GM18868 (cell line): Measurements from ENCODE around the gene GCK.

Experiments
- ATAC-seq: cut with Tn5 transposase; IDR thresholded peaks from one replicate; pipeline ENCODE4 v1.9.1; 2021; ENCODE audit warnings: mild to moderate bottlenecking, moderate library complexity; ENCODE audit not compliant: unreplicated experiment

The GCK gene

GRCh38 chr7:44124822-44125202 lies 64.4 kb downstream of the GCK start:
- ATAC-seq = no peak

GRCh38 chr7:44123190-44124003 lies 65.8 kb downstream of the GCK start, which contains the start of gene POLD2:
Gene POLD2, minus strand, starts transcription at chr7:44123548. Its CDS starts 1,495 bp downstream, at chr7:44122053.
- peak; percentile 99 for ATAC-seq

GRCh38 chr7:44122529-44122928 lies 66.7 kb downstream of the GCK start:
- no peak for ATAC-seq

GRCh38 chr7:44121761-44122420 lies 67.3 kb downstream of the GCK start:
- no peak for ATAC-seq

GRCh38 chr7:44120395-44120794 lies 68.8 kb downstream of the GCK start:
- no peak for ATAC-seq

- ATAC-seq = no peak
Observed at GRCh38 chr7:44119829-44120380, 69.3 kb downstream of the GCK start.

- no peak for ATAC-seq
Observed at GRCh38 chr7:44117801-44118429, 71.3 kb downstream of the GCK start.

GRCh38 chr7:44116789-44117666 lies 72.2 kb downstream of the GCK start:
- ATAC-seq = no peak

- ATAC-seq = no peak
Observed at GRCh38 chr7:44116087-44116788, 73.0 kb downstream of the GCK start.

GRCh38 chr7:44114586-44115310 lies 74.5 kb downstream of the GCK start:
- no peak for ATAC-seq

GRCh38 chr7:44113764-44114354 lies 75.4 kb downstream of the GCK start:
- no peak for ATAC-seq

GRCh38 chr7:44112997-44113763 lies 76.1 kb downstream of the GCK start:
- no peak for ATAC-seq

GRCh38 chr7:44112231-44112996 lies 76.8 kb downstream of the GCK start:
- no peak for ATAC-seq

GRCh38 chr7:44111761-44112160 lies 77.5 kb downstream of the GCK start:
- ATAC-seq = no peak

- no peak for ATAC-seq
Observed at GRCh38 chr7:44110719-44111635, 78.3 kb downstream of the GCK start.

- no peak for ATAC-seq
Observed at GRCh38 chr7:44109991-44110390, 79.2 kb downstream of the GCK start.
